Measurements from ENCODE around the gene REC8.

DNA sequence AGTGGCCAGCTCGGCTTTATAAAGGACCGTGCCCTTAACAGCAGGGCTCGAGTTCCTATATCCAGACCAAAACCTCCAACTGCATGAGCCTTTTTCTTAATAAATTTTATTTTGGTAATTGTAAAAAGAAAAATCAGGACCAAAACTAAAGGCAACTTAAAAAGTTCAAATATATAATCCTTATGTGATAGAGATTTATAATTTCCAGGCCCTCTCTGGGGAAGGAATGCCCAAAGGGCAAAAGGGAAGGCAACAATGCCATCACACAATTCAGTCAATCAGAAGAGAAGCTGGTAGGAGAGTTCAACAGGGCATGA, 17.1 kb downstream of the REC8 start:
- TF ChIP-seq POLR2AphosphoS5 (IDR thresholded peaks at IDR 0.05; ENCODE audit: low read depth) (no peak), SPI1 (IDR thresholded peaks at IDR 0.05; ENCODE audit: borderline replicate concordance, low read depth) (no peak)
- TF ChIP-seq, protein P1, sequence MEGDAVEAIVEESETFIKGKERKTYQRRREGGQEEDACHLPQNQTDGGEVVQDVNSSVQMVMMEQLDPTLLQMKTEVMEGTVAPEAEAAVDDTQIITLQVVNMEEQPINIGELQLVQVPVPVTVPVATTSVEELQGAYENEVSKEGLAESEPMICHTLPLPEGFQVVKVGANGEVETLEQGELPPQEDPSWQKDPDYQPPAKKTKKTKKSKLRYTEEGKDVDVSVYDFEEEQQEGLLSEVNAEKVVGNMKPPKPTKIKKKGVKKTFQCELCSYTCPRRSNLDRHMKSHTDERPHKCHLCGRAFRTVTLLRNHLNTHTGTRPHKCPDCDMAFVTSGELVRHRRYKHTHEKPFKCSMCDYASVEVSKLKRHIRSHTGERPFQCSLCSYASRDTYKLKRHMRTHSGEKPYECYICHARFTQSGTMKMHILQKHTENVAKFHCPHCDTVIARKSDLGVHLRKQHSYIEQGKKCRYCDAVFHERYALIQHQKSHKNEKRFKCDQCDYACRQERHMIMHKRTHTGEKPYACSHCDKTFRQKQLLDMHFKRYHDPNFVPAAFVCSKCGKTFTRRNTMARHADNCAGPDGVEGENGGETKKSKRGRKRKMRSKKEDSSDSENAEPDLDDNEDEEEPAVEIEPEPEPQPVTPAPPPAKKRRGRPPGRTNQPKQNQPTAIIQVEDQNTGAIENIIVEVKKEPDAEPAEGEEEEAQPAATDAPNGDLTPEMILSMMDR (IDR thresholded peaks at IDR 0.05; ENCODE audit: insufficient read depth, low read length) = no peak
- TF ChIP-seq, protein P2, sequence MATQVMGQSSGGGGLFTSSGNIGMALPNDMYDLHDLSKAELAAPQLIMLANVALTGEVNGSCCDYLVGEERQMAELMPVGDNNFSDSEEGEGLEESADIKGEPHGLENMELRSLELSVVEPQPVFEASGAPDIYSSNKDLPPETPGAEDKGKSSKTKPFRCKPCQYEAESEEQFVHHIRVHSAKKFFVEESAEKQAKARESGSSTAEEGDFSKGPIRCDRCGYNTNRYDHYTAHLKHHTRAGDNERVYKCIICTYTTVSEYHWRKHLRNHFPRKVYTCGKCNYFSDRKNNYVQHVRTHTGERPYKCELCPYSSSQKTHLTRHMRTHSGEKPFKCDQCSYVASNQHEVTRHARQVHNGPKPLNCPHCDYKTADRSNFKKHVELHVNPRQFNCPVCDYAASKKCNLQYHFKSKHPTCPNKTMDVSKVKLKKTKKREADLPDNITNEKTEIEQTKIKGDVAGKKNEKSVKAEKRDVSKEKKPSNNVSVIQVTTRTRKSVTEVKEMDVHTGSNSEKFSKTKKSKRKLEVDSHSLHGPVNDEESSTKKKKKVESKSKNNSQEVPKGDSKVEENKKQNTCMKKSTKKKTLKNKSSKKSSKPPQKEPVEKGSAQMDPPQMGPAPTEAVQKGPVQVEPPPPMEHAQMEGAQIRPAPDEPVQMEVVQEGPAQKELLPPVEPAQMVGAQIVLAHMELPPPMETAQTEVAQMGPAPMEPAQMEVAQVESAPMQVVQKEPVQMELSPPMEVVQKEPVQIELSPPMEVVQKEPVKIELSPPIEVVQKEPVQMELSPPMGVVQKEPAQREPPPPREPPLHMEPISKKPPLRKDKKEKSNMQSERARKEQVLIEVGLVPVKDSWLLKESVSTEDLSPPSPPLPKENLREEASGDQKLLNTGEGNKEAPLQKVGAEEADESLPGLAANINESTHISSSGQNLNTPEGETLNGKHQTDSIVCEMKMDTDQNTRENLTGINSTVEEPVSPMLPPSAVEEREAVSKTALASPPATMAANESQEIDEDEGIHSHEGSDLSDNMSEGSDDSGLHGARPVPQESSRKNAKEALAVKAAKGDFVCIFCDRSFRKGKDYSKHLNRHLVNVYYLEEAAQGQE (IDR thresholded peaks at IDR 0.05; ENCODE audit: insufficient replicate concordance, low read depth) = no peak

Data from HL-60 (cell line).